Ascending aorta (tissue), 2 donors: ENCODE data around the gene DRC1. TPM values are rescaled to one million over a fixed set of nuclear protein-coding genes. Genes with fewer than 3 reads are reported as not detected.

Source experiments
- DNase-seq, 2 donors: peaks; one replicate each; pipeline ENCODE4 v3.0.0-alpha.2; 2019; ENCODE audit warnings: low spot score in 2 of 2
- H3K27ac ChIP-seq, 2 donors: fragments of 200-600 bp; sonication (generic); one replicate each; pipeline ENCODE4 v1.5.1; 2016 to 2017; ENCODE audit warnings: mild to moderate bottlenecking in 1 of 2
- H3K27me3 ChIP-seq: fragments of 200-600 bp; sonication (generic); one replicate; pipeline ENCODE4 v1.5.1; 2017
- H3K36me3 ChIP-seq, 2 donors: fragments of 200-600 bp; sonication (generic); one replicate each; pipeline ENCODE4 v1.5.1; 2016
- H3K4me1 ChIP-seq, 2 donors: fragments of 200-600 bp; sonication (generic); one replicate each; pipeline ENCODE4 v1.5.1; 2016 to 2017; ENCODE audit warnings: mild to moderate bottlenecking in 1 of 2
- H3K4me3 ChIP-seq, 2 donors: fragments of 200-600 bp; sonication (generic); one replicate each; pipeline ENCODE4 v1.5.1; 2016 to 2017; ENCODE audit warnings: mild to moderate bottlenecking in 1 of 2
- H3K9me3 ChIP-seq, 2 donors: fragments of 200-600 bp; sonication (generic); one replicate each; pipeline ENCODE4 v1.5.1; 2016
- CTCF ChIP-seq, 3 experiments: fragments of 200-600 bp in 2 of 3; fragments of 450-650 bp in 1 of 3; sonication (generic) in 2 of 3; IDR thresholded peaks; one replicate each; pipeline ENCODE4 v1.5.1; 2016 to 2019; ENCODE audit warnings: antibody characterized with exemption in 3 of 3, mild to moderate bottlenecking in 1 of 3, moderate library complexity in 1 of 3
- intact Hi-C: fragments of 100-400 bp; cut with DNase I; formaldehyde crosslinking; loops from one replicate; pipeline ENCODE4 v1.15.1; 2023
- total RNA-seq: library from RNA; depleted of rRNA; stranded (reverse); fragments of >200 nt; gene quantifications from one replicate; pipeline ENCODE4 v1.1.0, GENCODE V29; 2016

The DRC1 gene
- total RNA-seq, 1 donor from 2014 or later, result not detected

GRCh38 chr2:26438526-26438925 lies 36.8 kb downstream of the DRC1 start:
- Histone ChIP-seq H3K4me3 (no peak overlapping the region), H3K4me1 (no peaks in the 10 kb centered on the region), H3K27ac (no peak overlapping the region), H3K9me3 (no peaks in the 10 kb centered on the region), H3K36me3 (no peaks in the 10 kb centered on the region), H3K27me3 (no peaks in the 10 kb centered on the region)
- intact Hi-C loops, result no loop called here
- no peak for TF ChIP-seq CTCF (IDR thresholded peaks at IDR 0.05)
- DNase-seq, result no peak

- no peak overlapping the region for H3K27ac ChIP-seq
- TF ChIP-seq CTCF (IDR thresholded peaks at IDR 0.05), result no peak
- intact Hi-C loops, result no loop called here
- H3K27me3 ChIP-seq, result no peaks in the 10 kb centered on the region
- no peaks in the 10 kb centered on the region for H3K4me1 ChIP-seq
- no peaks in the 10 kb centered on the region for H3K36me3 ChIP-seq
- H3K4me3 ChIP-seq, result no peak overlapping the region
- no peaks in the 10 kb centered on the region for H3K9me3 ChIP-seq
- DNase-seq, result no peak
These were observed 37.2 kb downstream of the DRC1 start for GRCh38 chr2:26438926-26439325.

- DNase-seq, result no peak
- H3K4me1 ChIP-seq, result no peaks in the 10 kb centered on the region
These were observed 40.6 kb downstream of the DRC1 start for GRCh38 chr2:26442301-26442700.

GRCh38 chr2:26442707-26443106 lies 41.0 kb downstream of the DRC1 start:
- Histone ChIP-seq H3K27me3 (no peaks in the 10 kb centered on the region), H3K27ac (no peak overlapping the region), H3K4me3 (no peak overlapping the region), H3K36me3 (no peaks in the 10 kb centered on the region), H3K9me3 (no peaks in the 10 kb centered on the region), H3K4me1 (no peaks in the 10 kb centered on the region)
- intact Hi-C loops, result no loop called here
- no peak for DNase-seq
- no peak for TF ChIP-seq CTCF (IDR thresholded peaks at IDR 0.05)

More at GRCh38 chr2:26442301-26442700, 40.6 kb downstream of the DRC1 start:
- no peaks in the 10 kb centered on the region for H3K27me3 ChIP-seq
- intact Hi-C loops, result no loop called here
- TF ChIP-seq CTCF (IDR thresholded peaks at IDR 0.05), result no peak
- no peaks in the 10 kb centered on the region for H3K36me3 ChIP-seq
- no peaks in the 10 kb centered on the region for H3K9me3 ChIP-seq
- no peak overlapping the region for H3K27ac ChIP-seq
- H3K4me3 ChIP-seq, result no peak overlapping the region

GRCh38 chr2:26444236-26444635 lies 42.5 kb downstream of the DRC1 start:
- no peaks in the 10 kb centered on the region for H3K36me3 ChIP-seq
- TF ChIP-seq CTCF (IDR thresholded peaks at IDR 0.05), result no peak
- intact Hi-C loops, result no loop called here

GRCh38 chr2:26448651-26449050 lies 46.9 kb downstream of the DRC1 start:
- Histone ChIP-seq H3K27ac (no peak overlapping the region), H3K27me3 (no peaks in the 10 kb centered on the region), H3K4me1 (no peaks in the 10 kb centered on the region), H3K36me3 (no peaks in the 10 kb centered on the region), H3K9me3 (no peaks in the 10 kb centered on the region), H3K4me3 (no peak overlapping the region)
- no peak for TF ChIP-seq CTCF (IDR thresholded peaks at IDR 0.05)
- intact Hi-C loops, result no loop called here
- DNase-seq, result no peak

More at GRCh38 chr2:26444236-26444635, 42.5 kb downstream of the DRC1 start:
- Histone ChIP-seq H3K9me3 (no peaks in the 10 kb centered on the region), H3K4me1 (no peaks in the 10 kb centered on the region), H3K27me3 (no peaks in the 10 kb centered on the region), H3K27ac (no peak overlapping the region), H3K4me3 (no peak overlapping the region)
- no peak for DNase-seq
